Chondrocyte (in vitro differentiated cells): Measurements from ENCODE around the gene PARD6A. TPM values are rescaled to one million over a fixed set of nuclear protein-coding genes. Genes with fewer than 3 reads are reported as not detected.

Experiments
- DNase-seq: peaks from one replicate; pipeline ENCODE4 v3.0.0; 2021; ENCODE audit warnings: mixed read lengths, low spot score
- H3K27ac Mint-ChIP-seq: one replicate; pipeline ENCODE4 v1.8.0; 2021; ENCODE audit warnings: mild to moderate bottlenecking, moderate library complexity, mixed read lengths; ENCODE audit not compliant: unreplicated experiment
- H3K27me3 Mint-ChIP-seq: 2 replicates; pipeline ENCODE4 v1.8.0; 2021; ENCODE audit warnings: low read depth, mixed read lengths
- H3K36me3 Mint-ChIP-seq: 2 replicates; pipeline ENCODE4 v1.8.0; 2021; ENCODE audit warnings: low read depth, mixed read lengths
- H3K4me1 Mint-ChIP-seq: 2 replicates; pipeline ENCODE4 v1.8.0; 2021; ENCODE audit warnings: low read depth, mild to moderate bottlenecking, mixed read lengths
- H3K4me3 Mint-ChIP-seq: one replicate; pipeline ENCODE4 v1.8.0; 2021; ENCODE audit warnings: mild to moderate bottlenecking, moderate library complexity, mixed read lengths; ENCODE audit not compliant: unreplicated experiment
- H3K9me3 Mint-ChIP-seq: 2 replicates; pipeline ENCODE4 v1.8.0; 2021; ENCODE audit warnings: low read depth, mixed read lengths
- total RNA-seq: library from RNA; stranded (reverse); gene quantifications from 3 replicates; pipeline ENCODE4 v1.2.1, GENCODE V29; 2021
- TF ChIP-seq, protein P1 (sequence below): fragments of 200-600 bp; sonication (generic); IDR thresholded peaks from 2 replicates; pipeline ENCODE4 v1.5.0; 2021; ENCODE audit warnings: antibody characterized with exemption, mild to moderate bottlenecking, moderate library complexity

Gene PARD6A
- total RNA-seq, 1 donor from 2014 or later, result 3.5 TPM

DNA sequence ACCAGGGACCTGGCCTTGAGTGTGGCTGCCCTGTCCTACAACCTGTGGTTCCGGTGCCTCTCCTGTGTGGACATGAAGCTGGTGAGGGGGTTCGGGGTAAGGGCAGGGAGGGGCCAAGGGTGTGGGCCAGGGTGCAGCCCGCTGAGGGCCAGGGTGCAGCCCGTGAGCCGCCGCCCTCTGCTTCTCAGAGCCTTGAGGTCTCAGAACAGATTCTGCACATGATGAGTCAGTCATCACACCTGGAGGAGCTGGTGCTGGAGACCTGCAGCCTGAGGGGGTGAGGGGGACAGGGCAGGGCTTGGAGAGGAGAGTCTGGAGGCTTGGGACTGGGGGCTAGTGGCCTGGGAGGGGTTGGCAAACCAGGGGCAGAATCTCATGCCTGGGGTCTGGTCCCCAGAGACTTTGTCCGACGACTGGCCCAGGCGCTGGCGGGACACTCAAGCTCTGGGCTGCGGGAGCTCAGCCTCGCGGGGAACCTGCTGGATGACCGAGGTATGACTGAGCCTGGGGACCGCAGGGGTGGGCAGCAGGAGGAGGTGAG, 13.6 kb upstream of the PARD6A start:
- TF ChIP-seq, protein P1, sequence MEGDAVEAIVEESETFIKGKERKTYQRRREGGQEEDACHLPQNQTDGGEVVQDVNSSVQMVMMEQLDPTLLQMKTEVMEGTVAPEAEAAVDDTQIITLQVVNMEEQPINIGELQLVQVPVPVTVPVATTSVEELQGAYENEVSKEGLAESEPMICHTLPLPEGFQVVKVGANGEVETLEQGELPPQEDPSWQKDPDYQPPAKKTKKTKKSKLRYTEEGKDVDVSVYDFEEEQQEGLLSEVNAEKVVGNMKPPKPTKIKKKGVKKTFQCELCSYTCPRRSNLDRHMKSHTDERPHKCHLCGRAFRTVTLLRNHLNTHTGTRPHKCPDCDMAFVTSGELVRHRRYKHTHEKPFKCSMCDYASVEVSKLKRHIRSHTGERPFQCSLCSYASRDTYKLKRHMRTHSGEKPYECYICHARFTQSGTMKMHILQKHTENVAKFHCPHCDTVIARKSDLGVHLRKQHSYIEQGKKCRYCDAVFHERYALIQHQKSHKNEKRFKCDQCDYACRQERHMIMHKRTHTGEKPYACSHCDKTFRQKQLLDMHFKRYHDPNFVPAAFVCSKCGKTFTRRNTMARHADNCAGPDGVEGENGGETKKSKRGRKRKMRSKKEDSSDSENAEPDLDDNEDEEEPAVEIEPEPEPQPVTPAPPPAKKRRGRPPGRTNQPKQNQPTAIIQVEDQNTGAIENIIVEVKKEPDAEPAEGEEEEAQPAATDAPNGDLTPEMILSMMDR, result no peak
- Mint-ChIP-seq H3K4me3 (no peak overlapping the region), H3K27me3 (peaks cover 8% of the 10 kb centered on the region), H3K27ac (no peak overlapping the region), H3K9me3 (no peaks in the 10 kb centered on the region), H3K4me1 (peaks cover 6% of the 10 kb centered on the region), H3K36me3 (no peaks in the 10 kb centered on the region)
- DNase-seq, result no peak

DNA sequence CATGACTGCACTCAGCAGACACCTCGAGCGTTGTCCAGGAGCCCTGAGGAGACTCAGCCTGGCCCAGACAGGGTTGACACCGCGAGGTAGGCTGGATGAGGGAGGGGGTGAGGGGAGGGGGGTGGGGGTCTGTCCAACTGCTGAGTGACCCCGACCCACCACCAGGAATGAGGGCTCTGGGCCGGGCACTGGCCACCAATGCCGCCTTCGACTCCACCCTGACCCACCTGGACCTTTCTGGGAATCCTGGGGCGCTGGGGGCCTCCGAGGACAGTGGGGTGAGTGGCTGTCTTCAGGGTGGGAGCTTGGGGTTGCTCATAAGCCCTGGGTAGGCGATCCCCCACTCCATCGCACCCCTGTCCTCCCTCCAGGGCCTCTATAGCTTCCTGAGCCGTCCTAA, 13.1 kb upstream of the PARD6A start:
- Mint-ChIP-seq H3K27ac (no peak overlapping the region), H3K27me3 (peaks cover 8% of the 10 kb centered on the region), H3K4me1 (peaks cover 2% of the 10 kb centered on the region), H3K4me3 (no peak overlapping the region), H3K9me3 (no peaks in the 10 kb centered on the region), H3K36me3 (no peaks in the 10 kb centered on the region)
- no peak for DNase-seq
- TF ChIP-seq, protein P1, result no peak

DNA sequence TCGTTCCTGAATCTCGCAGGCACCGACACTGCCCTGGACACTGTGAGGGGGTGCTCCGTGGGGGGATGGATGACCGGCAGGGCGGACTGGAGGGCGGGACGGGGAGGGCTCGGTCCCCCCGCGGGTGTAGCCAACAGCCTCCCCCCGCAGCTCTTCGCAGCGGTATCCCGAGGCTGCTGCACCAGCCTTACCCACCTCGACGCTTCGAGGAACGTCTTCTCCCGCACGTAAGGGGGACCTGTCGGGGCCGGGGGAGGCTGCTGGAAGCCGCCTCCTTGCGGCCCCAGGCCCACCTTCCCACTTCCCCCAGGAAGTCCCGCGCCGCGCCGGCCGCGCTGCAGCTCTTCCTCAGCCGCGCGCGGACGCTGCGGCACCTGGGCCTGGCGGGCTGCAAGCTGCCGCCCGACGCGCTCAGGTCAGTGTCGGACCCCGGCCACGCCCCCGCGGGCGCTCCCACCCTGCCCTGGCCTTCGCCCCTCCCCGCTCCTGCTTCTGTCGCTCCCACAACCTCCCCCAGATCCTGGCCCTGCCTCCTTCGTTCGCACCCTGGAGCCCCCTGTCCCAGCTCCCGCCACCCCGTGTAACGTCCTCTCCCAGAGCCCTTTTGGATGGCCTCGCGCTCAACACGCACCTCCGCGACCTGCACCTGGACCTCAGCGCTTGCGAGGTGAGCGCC, 12.5 kb upstream of the PARD6A start:
- peaks cover 8% of the 10 kb centered on the region for H3K27me3 Mint-ChIP-seq

DNA sequence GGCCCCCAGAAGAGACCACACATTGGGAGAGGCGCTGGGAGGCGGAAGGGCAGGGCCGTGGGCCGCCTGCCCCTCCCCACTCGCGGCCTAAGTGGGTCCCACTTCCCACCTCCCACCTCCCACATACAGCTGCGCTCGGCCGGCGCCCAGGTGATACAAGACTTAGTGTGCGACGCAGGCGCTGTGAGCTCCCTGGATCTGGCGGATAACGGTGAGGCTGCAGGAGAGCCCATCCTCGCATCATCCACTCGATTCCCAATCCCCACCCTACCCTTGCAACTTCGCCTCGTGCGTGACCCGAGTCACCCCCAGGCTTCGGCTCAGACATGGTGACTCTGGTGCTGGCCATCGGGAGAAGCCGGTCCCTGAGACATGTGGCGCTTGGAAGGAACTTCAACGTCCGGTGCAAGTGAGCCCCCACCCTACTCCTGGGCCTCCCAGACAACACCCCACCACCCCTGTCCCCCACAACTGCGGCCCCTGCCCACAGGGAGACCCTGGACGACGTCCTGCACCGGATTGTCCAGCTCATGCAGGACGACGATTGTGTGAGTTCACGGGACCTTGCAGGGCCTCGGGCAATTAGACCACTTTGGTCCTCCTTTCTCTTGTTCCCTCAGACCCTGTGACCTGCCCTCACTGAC, 11.9 kb upstream of the PARD6A start:
- no peak for DNase-seq
- TF ChIP-seq, protein P1, result no peak
- peaks cover 5% of the 10 kb centered on the region for H3K4me1 Mint-ChIP-seq
- no peak overlapping the region for H3K4me3 Mint-ChIP-seq
- peaks cover 10% of the 10 kb centered on the region for H3K27me3 Mint-ChIP-seq
- H3K27ac Mint-ChIP-seq, result no peak overlapping the region
- H3K36me3 Mint-ChIP-seq, result no peaks in the 10 kb centered on the region
- H3K9me3 Mint-ChIP-seq, result no peaks in the 10 kb centered on the region

More for the DNA sequence above, 12.5 kb upstream of the PARD6A start:
- Mint-ChIP-seq H3K36me3 (no peaks in the 10 kb centered on the region), H3K9me3 (no peaks in the 10 kb centered on the region), H3K27ac (no peak overlapping the region), H3K4me3 (no peak overlapping the region), H3K4me1 (peaks cover 2% of the 10 kb centered on the region)
- TF ChIP-seq, protein P1, result no peak
- no peak for DNase-seq

DNA sequence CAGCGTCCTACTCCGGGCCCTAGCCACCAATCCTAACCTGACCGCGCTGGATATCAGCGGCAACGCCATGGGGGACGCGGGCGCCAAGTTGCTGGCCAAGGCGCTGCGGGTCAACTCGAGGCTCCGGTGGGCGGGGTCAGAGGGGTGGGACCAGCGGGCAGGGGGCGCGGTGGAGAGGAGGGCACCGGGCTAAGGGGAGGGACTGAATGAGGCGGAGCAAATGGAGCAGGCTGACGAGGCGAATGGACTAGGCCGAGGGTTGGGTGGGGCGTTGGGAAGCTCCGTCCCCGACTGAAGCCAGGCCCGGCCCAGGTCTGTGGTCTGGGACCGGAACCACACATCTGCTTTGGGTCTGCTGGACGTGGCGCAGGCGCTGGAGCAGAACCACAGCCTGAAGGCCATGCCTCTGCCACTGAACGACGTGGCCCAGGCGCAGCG, 11.2 kb upstream of the PARD6A start:
- Mint-ChIP-seq H3K4me1 (peaks cover 5% of the 10 kb centered on the region), H3K27ac (no peak overlapping the region), H3K27me3 (peaks cover 10% of the 10 kb centered on the region), H3K36me3 (no peaks in the 10 kb centered on the region), H3K9me3 (no peaks in the 10 kb centered on the region), H3K4me3 (no peak overlapping the region)
- TF ChIP-seq, protein P1, result no peak
- no peak for DNase-seq
